Adipose tissue (tissue), 3 donors: Measurements from ENCODE around the gene KCNK5. TPM values are rescaled to one million over a fixed set of nuclear protein-coding genes. Genes with fewer than 3 reads are reported as not detected.

Experiments used
- H3K27ac ChIP-seq: one replicate; pipeline ENCODE4 v1.5.1; 2013; ENCODE audit warnings: low read depth, low read length
- WGBS, 3 donors: extraction: QIAGEN DNeasy Blood & Tissue Kit; methylation state at CpG; one replicate each; pipeline ENCODE4 v1.1.7; 2013; 5-methylcytosine and 5-hydroxymethylcytosine counted together
- polyA plus RNA-seq, 3 donors: library from polyadenylated mRNA; stranded (reverse); fragments of 200-250 nt; gene quantifications; one replicate each; pipeline ENCODE4 v1.2.3, GENCODE V29; 2013
- donor health status: healthy with polysubstance abuse.
- donor health status: Bipolar disorder and iron deficiency.
- donor health status: healthy.

The KCNK5 gene
- polyA plus RNA-seq, 3 donors: 1.0 to 10.6 (median 2.5) TPM

DNA sequence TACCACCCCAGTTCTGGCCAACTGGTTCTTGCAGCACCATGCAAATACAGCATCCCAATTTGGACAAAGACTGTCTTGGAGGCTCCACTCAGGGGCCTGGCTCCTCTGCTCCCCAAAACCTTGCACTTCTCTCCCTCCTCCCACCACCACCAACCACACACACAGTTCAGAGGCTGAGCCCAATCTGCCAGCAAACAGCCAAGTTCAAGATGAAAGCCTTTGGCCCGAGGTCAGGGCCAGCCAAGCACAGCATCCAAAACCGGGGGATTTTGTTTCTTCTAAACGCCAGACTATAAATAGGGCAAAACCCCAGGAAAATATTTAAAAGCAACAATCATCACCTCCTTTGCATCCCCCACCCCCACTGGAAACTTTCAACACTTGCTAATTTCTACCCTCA lies 5.7 kb downstream of the KCNK5 start:
- H3K27ac ChIP-seq: no peak overlapping the region
- 31 to 51% (median 43%) methylated on average over 3 of the region's 3 CpGs for WGBS, 3 donors

DNA sequence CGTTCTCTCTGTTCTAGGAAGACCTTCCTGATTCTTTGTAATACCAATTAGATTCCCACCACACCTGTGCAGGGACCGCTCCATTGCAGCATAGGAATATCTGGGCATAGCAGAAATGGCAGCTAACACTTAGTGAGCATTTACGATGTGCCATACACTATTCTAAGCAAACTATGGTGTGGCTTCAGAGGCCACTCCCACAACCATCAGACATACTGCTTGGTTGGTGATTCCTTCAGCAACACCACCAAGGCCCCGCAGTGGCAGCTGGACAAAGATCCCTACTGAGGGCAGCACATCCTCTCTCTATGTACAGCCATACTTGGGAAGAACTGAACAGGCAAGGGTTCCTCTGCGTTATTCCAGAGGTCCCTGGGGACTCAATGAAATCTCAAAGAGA lies 6.2 kb downstream of the KCNK5 start:
- H3K27ac ChIP-seq: no peak overlapping the region

GRCh38 chr6:39221779-39222641 lies 7.3 kb downstream of the KCNK5 start:
- H3K27ac ChIP-seq: no peak overlapping the region
- WGBS, 3 donors: 66 to 74% (median 71%) methylated on average over 7 of the region's 7 CpGs

More for the DNA sequence above, 6.2 kb downstream of the KCNK5 start:
- WGBS, 3 donors: 94 to 97% (median 95%) methylated on average over 5 of the region's 5 CpGs

- no peak overlapping the region for H3K27ac ChIP-seq
- 89 to 92% (median 92%) methylated on average over 3 of the region's 3 CpGs for WGBS, 3 donors
These were observed 8.2 kb downstream of the KCNK5 start for GRCh38 chr6:39221115-39221514.

DNA sequence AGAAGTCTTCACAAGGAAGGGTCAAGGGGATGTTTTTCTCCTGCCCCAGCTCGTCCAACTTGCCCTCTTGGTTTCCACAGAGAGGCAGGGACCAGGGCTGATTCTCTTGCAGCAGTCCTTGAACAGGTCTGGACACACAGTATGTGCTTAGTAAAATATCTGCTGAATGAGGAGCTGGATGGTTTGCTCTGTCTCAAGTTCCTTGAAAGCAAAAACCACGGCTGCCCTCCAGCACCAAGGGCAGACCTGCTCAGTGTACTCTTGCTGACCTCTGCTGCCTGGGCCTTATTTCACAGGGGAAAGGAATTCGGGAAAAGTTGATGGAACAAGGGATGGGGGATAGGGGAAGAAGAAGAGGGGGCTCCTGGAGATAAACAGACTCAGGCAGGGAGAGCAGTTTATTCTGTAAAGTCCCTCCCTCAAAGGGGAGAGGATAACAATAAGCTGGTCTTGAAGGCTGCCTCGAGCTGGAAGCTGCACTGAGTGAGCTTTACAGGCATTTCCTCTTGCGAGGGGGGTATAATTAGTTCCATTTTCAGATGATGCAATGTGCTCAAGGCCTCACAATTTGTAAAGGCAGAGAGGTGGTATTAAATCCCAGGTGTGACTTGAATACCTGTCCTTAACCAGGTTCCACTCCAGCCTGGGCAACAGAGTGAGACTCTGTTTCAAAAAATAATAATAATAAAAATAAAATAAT lies 10.3 kb downstream of the KCNK5 start:
- WGBS, 3 donors: 35 to 41% (median 36%) methylated on average over 5 of the region's 5 CpGs
- no peak overlapping the region for H3K27ac ChIP-seq

DNA sequence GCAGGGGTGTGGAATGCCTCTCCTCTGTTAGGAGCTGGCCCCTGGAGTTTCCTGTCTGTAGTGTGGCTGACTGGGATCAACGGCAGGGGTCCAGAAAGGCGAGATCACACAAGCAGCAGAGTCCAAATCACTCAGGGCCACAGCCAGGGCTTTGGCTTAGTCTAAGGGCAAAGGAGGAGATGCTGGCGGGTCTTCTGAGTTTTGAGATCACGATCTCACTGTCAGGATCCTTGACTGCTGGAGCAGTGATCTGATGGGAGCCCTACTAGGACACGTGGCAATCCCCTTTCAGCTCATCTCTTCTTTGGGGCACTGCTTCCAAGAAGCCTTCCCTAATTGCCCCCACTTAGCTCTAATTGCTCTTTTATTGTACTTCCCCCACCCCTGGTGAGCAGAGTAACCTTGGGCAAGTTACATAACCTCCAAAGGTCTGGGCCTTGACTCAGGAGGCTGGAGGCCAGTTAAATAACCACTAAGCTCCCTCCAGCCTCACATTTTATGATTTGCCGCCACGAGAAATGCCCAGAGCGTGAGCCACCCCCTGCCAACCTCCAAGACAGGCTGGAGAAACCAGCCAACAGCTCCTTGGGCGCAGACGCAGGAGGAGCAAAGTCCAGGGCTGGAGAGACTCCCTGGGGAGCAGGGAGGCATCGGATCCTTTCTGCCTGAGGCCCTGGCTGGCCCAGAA lies 12.0 kb downstream of the KCNK5 start:
- H3K27ac ChIP-seq: no peak overlapping the region
- WGBS, 3 donors: 40 to 67% (median 57%) methylated on average over 11 of the region's 11 CpGs

- 55 to 78% (median 75%) methylated on average over 10 of the region's 10 CpGs for WGBS, 3 donors
- H3K27ac ChIP-seq: no peak overlapping the region
These were observed 13.6 kb downstream of the KCNK5 start for GRCh38 chr6:39215640-39216158.

- H3K27ac ChIP-seq: no peak overlapping the region
These were observed 14.2 kb downstream of the KCNK5 start for GRCh38 chr6:39214846-39215639.

GRCh38 chr6:39214120-39214813 lies 15.0 kb downstream of the KCNK5 start:
- H3K27ac ChIP-seq: no peak overlapping the region
- 31 to 83% (median 73%) methylated on average over 8 of the region's 8 CpGs for WGBS, 3 donors

More at GRCh38 chr6:39214846-39215639, 14.2 kb downstream of the KCNK5 start:
- 27 to 57% (median 51%) methylated on average over 10 of the region's 10 CpGs for WGBS, 3 donors

- H3K27ac ChIP-seq: no peak overlapping the region
- WGBS, 3 donors: 65 to 78% (median 75%) methylated on average over 8 of the region's 8 CpGs
These were observed 15.9 kb downstream of the KCNK5 start for GRCh38 chr6:39213195-39213920.

GRCh38 chr6:39211183-39211582 lies 18.1 kb downstream of the KCNK5 start:
- no peak overlapping the region for H3K27ac ChIP-seq

GRCh38 chr6:39210450-39210849 lies 18.8 kb downstream of the KCNK5 start:
- 55 to 82% (median 69%) methylated on average over 5 of the region's 5 CpGs for WGBS, 3 donors
- H3K27ac ChIP-seq: no peak overlapping the region

More at GRCh38 chr6:39211183-39211582, 18.1 kb downstream of the KCNK5 start:
- 65 to 80% (median 66%) methylated on average over 10 of the region's 10 CpGs for WGBS, 3 donors

DNA sequence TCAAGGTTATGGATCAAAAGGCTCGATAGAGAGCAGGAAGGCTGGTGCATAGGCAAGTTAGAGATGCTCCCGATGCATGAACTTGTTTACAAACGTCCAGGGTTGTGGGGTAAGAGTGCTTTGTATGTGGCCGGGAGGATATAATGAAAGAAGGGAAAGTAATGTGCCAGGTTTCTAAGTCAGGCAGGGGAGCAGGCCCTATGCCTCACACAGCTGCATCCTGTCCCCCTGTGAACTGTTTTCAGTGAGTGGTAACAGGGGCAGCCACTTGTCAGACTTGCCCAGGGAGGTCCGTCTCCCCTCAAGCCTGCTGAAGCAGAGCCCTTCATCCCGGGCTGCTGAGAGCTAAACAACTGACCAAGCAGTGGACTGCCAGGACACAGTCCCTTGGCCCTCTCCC lies 19.4 kb downstream of the KCNK5 start:
- H3K27ac ChIP-seq: no peak overlapping the region
- WGBS, 3 donors: 15 to 38% (median 36%) methylated on average over 6 of the region's 6 CpGs

DNA sequence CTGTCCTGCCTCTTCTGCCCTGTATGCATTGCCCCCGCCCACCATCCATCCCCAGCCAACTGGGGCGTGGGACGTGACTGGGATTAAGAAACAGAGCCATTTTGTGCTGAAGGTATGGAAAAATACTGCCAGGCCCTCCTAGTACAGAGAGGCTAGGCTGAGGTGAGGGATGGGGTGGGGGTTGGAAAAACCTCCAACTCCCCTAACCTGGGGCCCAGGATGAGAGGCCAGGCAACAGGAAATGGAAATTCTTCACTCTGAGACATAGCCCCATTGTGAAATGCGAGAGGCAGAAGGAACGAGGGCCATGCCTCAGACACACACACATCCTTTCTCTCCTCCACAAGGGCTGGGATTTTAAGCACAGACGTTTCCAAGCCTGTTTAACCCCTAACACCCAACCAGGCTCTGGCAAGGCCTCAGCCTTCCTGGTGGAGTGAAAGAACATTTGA lies 19.9 kb downstream of the KCNK5 start:
- 30 to 38% (median 33%) methylated on average over 6 of the region's 6 CpGs for WGBS, 3 donors
- no peak overlapping the region for H3K27ac ChIP-seq

GRCh38 chr6:39208223-39208739 lies 21.0 kb downstream of the KCNK5 start:
- no peak overlapping the region for H3K27ac ChIP-seq
- WGBS, 3 donors: 31 to 58% (median 57%) methylated on average over 6 of the region's 6 CpGs

DNA sequence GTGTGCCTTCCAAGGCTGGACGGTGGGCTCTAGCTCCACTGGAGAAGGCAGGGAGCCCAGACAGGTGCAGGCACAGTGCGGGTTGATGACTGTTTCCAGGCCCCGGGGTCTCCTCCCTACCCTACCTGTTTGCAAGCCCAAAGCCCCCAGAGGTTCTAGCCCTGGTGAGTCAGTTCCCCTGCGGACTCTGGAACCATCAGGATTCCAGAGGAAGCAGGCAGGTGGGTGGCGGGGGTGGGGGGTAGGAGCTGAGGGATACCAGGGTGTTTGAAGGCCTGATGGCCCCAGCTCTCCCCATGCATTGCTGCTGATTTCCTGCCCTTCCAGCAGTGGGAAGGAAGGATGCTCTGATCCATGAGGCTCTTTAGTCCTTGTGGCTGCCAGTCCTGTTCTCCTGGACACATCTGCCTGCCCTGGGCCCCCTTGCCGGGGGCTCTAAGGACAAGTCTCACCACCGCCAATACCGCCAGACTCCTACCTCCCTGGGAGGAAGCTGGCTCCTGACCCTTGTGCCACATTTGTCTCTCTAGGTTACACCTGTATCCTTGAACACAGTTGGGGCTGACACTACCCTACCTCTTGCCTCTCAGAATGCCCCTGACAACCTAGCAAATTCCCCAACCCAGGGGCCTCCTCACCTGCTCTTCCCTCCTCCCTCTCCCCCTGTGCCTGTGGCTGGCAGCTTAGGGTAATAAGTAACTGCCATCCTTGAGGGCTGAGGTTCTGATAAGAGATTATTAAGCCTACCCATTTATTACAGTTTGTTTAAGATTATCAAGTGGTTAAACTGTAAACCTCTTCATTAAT lies 21.7 kb downstream of the KCNK5 start:
- 44 to 85% (median 78%) methylated on average over 8 of the region's 8 CpGs for WGBS, 3 donors
- H3K27ac ChIP-seq: no peak overlapping the region
